Ishikawa (cell line): Measurements from ENCODE around the gene HRG.

Experiments
- CEBPB ChIP-seq: IDR thresholded peaks from 2 replicates; pipeline ENCODE4 v1.6.1; 2012
- CREB1 ChIP-seq: IDR thresholded peaks from 2 replicates; pipeline ENCODE4 v1.6.1; 2012; ENCODE audit warnings: low read depth
- EGR1 ChIP-seq: IDR thresholded peaks from 2 replicates; pipeline ENCODE4 v1.6.1; 2012
- EP300 ChIP-seq: IDR thresholded peaks from 2 replicates; pipeline ENCODE4 v1.6.1; 2012; ENCODE audit warnings: borderline replicate concordance
- FOXM1 ChIP-seq: IDR thresholded peaks from 2 replicates; pipeline ENCODE4 v1.6.1; 2012; ENCODE audit warnings: low read depth, borderline replicate concordance
- NFIC ChIP-seq: IDR thresholded peaks from 2 replicates; pipeline ENCODE4 v1.6.1; 2012
- RAD21 ChIP-seq: IDR thresholded peaks from 2 replicates; pipeline ENCODE4 v1.6.1; 2012; ENCODE audit warnings: low read depth
- TAF1 ChIP-seq: IDR thresholded peaks from 2 replicates; pipeline ENCODE4 v1.6.1; 2012; ENCODE audit warnings: low read depth, mild to moderate bottlenecking
- TCF12 ChIP-seq: IDR thresholded peaks from 2 replicates; pipeline ENCODE4 v1.6.1; 2012; ENCODE audit warnings: low read depth
- TEAD4 ChIP-seq: IDR thresholded peaks from 2 replicates; pipeline ENCODE4 v1.6.1; 2012
- YY1 ChIP-seq: IDR thresholded peaks from 2 replicates; pipeline ENCODE4 v1.6.1; 2012; ENCODE audit warnings: low read depth
- ZBTB7A ChIP-seq: IDR thresholded peaks from 2 replicates; pipeline ENCODE4 v1.6.1; 2012; ENCODE audit warnings: low read depth
- TF ChIP-seq, protein P1 (sequence below): IDR thresholded peaks from 2 replicates; pipeline ENCODE4 v1.6.1; 2012
- TF ChIP-seq, protein P2 (sequence below): IDR thresholded peaks from 2 replicates; pipeline ENCODE4 v1.6.1; 2012; ENCODE audit warnings: low read depth, mild to moderate bottlenecking
- TF ChIP-seq, protein P3 (sequence below): IDR thresholded peaks from 2 replicates; pipeline ENCODE4 v1.6.1; 2012

HRG gene

DNA sequence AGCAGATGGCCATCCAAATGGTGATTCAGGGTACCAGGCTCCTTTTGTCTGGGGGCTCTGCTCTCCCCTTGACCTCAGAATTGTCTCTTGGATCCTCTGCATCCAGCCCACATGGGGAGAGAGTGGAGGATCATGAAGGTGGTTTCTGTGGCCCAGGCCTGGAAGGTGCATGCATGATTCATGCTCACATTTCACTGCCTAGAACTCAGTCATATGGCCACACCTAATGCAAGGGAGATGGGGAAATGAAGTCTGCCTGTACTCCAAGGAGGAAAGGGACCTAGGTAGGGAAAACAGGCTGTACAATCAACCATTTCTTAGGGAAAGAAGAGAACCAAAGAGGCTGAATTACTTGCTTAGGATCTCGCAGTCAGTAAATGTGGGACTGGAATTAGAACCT lies 15.1 kb downstream of the HRG start:
- no peak for TF ChIP-seq CEBPB
- TF ChIP-seq, protein P1, sequence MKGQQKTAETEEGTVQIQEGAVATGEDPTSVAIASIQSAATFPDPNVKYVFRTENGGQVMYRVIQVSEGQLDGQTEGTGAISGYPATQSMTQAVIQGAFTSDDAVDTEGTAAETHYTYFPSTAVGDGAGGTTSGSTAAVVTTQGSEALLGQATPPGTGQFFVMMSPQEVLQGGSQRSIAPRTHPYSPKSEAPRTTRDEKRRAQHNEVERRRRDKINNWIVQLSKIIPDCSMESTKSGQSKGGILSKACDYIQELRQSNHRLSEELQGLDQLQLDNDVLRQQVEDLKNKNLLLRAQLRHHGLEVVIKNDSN = no peak
- no peak for TF ChIP-seq TAF1
- no peak for TF ChIP-seq FOXM1
- no peak for TF ChIP-seq CREB1
- no peak for TF ChIP-seq NFIC
- TF ChIP-seq RAD21 = no peak

DNA sequence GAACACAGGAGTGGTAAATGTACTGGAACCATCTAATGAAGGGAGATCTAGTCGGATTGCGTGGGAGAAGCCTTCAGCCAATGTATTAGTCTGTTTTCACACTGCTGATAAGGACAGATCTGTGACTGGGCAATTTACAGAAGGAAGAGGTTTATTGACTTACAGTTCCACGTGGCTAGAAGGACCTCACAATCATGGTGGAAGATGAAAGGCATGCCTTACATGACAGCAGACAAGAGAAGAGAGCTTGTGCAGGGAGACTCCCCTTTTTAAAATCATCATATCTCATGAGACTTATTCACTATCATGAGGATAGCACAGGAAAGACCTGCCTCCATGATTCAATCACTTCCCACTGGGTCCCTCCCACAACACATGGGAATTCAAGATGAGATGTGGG lies 17.0 kb downstream of the HRG start:
- no peak for TF ChIP-seq NFIC

DNA sequence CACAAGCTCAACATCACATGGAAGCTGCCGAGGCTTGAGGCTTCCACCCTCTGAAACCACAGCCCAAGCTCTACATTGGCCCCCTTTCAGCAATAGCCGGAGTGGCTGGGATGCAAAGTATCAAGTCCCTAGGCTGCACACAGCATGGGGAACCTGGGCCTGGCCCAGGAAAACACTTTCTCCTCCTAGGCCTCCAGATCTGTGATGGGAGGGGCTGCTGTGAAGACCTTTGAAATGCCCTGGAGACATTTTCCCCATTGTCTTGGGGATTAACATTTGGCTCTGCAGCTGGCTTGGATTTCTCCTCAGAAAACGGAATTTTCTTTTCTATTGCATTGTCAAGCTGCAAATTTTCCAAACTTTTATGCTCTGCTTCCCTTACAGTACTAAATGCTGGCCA lies 18.2 kb downstream of the HRG start:
- TF ChIP-seq ZBTB7A (no peak), CREB1 (no peak)

DNA sequence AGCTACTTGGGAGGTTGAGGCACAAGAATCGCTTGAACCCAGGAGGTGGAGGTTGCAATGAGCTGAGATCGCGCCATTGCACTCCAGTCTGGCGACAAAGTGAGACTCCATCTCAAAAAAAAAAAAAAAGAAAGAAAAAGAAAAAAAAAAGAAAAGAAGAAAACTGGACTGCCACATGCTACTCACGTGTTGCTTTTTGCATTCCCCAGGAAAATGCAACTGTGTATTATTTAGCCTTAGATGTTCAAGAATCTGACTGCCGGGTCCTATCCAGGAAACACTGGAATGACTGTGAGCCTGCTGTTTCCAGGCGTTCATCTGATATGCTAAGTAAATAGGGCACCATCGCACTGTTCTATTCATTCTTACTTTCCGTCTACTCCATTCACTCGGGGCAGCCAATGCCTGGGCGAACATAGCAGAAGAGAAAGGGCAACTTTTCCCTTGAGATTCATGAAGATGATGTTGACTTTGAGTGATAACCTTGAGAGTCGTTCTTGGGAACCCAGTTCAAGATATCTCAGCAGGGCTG lies 21.4 kb downstream of the HRG start:
- TF ChIP-seq TAF1 = no peak
- no peak for TF ChIP-seq CEBPB
- TF ChIP-seq TEAD4 = no peak
- TF ChIP-seq, protein P2, sequence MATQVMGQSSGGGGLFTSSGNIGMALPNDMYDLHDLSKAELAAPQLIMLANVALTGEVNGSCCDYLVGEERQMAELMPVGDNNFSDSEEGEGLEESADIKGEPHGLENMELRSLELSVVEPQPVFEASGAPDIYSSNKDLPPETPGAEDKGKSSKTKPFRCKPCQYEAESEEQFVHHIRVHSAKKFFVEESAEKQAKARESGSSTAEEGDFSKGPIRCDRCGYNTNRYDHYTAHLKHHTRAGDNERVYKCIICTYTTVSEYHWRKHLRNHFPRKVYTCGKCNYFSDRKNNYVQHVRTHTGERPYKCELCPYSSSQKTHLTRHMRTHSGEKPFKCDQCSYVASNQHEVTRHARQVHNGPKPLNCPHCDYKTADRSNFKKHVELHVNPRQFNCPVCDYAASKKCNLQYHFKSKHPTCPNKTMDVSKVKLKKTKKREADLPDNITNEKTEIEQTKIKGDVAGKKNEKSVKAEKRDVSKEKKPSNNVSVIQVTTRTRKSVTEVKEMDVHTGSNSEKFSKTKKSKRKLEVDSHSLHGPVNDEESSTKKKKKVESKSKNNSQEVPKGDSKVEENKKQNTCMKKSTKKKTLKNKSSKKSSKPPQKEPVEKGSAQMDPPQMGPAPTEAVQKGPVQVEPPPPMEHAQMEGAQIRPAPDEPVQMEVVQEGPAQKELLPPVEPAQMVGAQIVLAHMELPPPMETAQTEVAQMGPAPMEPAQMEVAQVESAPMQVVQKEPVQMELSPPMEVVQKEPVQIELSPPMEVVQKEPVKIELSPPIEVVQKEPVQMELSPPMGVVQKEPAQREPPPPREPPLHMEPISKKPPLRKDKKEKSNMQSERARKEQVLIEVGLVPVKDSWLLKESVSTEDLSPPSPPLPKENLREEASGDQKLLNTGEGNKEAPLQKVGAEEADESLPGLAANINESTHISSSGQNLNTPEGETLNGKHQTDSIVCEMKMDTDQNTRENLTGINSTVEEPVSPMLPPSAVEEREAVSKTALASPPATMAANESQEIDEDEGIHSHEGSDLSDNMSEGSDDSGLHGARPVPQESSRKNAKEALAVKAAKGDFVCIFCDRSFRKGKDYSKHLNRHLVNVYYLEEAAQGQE = no peak
- no peak for TF ChIP-seq EGR1
- TF ChIP-seq CREB1 = no peak
- TF ChIP-seq, protein P3, sequence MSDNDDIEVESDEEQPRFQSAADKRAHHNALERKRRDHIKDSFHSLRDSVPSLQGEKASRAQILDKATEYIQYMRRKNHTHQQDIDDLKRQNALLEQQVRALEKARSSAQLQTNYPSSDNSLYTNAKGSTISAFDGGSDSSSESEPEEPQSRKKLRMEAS = no peak

DNA sequence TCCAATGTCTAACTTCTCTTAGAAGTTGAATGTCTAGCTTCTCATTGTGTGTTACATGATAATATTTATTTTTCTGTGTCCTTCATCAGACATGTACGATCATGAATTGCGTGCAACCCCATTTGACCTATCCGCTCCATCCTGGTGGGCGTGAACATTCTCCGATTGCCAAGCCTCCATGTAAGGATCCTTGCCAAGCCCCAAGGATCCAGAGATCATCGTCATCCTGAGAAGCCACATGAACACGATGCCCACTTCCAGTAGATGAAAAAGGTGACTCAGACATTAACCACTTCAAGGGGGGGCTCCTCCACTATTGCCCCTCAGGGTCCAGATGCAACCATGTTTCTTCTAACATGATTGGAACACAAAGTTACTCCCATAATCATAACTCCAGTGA lies 25.9 kb downstream of the HRG start:
- TF ChIP-seq TCF12 (no peak), YY1 (no peak), NFIC (no peak), CEBPB (no peak), ZBTB7A (no peak), FOXM1 (no peak), EP300 (no peak), EGR1 (no peak), RAD21 (no peak), TAF1 (no peak), TEAD4 (no peak), CREB1 (no peak)
- TF ChIP-seq, protein P2 = no peak
- TF ChIP-seq, protein P3 = no peak
- TF ChIP-seq, protein P1 = no peak

DNA sequence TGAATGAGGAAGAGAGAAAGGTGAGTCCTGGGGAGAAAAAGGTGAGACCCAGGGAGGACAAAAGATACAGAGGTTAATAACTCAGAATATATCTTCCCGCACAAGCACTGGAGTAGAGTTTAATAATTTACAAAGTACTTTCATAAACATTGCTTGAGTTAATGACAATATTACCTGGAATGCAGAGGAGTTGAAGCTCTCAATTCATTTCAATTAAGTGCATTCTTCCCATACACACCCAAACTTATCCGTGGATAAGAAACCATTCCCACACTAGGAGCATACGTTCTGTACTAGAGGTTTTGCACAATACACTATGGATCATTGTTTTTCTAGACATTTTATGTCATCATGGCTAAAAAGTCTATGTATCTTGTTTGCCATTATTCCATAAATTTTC lies 28.0 kb downstream of the HRG start:
- TF ChIP-seq CREB1 (no peak), TCF12 (no peak), EGR1 (no peak), ZBTB7A (no peak), TEAD4 (no peak)
- TF ChIP-seq, protein P2 = no peak
- TF ChIP-seq, protein P1 = no peak
